Activated B cell treated with CpG ODN at 0.5 μM for 24 hours (primary cell): ENCODE data around the gene ARHGEF19. TPM values are rescaled to one million over a fixed set of nuclear protein-coding genes. Genes with fewer than 3 reads are reported as not detected.

ENCODE experiments used
- ATAC-seq: fragments of 200-7000 bp; cut with Tn5 transposase; one replicate; pipeline ENCODE4 v1.10.0; 2021; ENCODE audit warnings: low read depth, mild to moderate bottlenecking, moderate library complexity
- CTCF ChIA-PET: fragments of 350-600 bp; sonication (Branson Sonifier 250); formaldehyde crosslinking; loops from one replicate; lab custom pipeline; 2021; ENCODE audit warnings: antibody characterized with exemption; lab: Charles Lee
- POLR2A ChIA-PET: fragments of 350-600 bp; sonication (Branson Sonifier 250); formaldehyde crosslinking; loops from one replicate; lab custom pipeline; 2021; ENCODE audit warnings: antibody characterized with exemption; lab: Charles Lee
- DNase-seq: peaks from one replicate; pipeline ENCODE4 v3.0.0; 2022
- H3K27ac Mint-ChIP-seq: one replicate; pipeline ENCODE4 v1.8.0; 2020; ENCODE audit warnings: mixed read lengths
- H3K27me3 Mint-ChIP-seq: one replicate; pipeline ENCODE4 v1.8.0; 2021; ENCODE audit warnings: mixed read lengths
- H3K36me3 Mint-ChIP-seq: one replicate; pipeline ENCODE4 v1.8.0; 2021; ENCODE audit warnings: low read depth, mixed read lengths
- H3K4me1 Mint-ChIP-seq: one replicate; pipeline ENCODE4 v1.8.0; 2021; ENCODE audit warnings: mixed read lengths
- H3K4me3 Mint-ChIP-seq: one replicate; pipeline ENCODE4 v1.8.0; 2020; ENCODE audit warnings: mild to moderate bottlenecking, mixed read lengths
- H3K9me3 Mint-ChIP-seq: one replicate; pipeline ENCODE4 v1.8.0; 2020; ENCODE audit warnings: mixed read lengths
- CTCF ChIP-seq: fragments of 200-600 bp; IDR thresholded peaks from one replicate; pipeline ENCODE4 v1.8.0; 2022; ENCODE audit warnings: antibody characterized with exemption, mild to moderate bottlenecking
- intact Hi-C: fragments of 100-400 bp; cut with micrococcal nuclease; formaldehyde crosslinking; loops from one replicate; pipeline ENCODE4 v1.15.1; 2024
- total RNA-seq: library from RNA; stranded (reverse); gene quantifications from 2 replicates; pipeline ENCODE4 v1.2.3, GENCODE V29; 2022

Gene ARHGEF19
- total RNA-seq, 1 donor from 2014 or later, result 7.7 TPM

DNA sequence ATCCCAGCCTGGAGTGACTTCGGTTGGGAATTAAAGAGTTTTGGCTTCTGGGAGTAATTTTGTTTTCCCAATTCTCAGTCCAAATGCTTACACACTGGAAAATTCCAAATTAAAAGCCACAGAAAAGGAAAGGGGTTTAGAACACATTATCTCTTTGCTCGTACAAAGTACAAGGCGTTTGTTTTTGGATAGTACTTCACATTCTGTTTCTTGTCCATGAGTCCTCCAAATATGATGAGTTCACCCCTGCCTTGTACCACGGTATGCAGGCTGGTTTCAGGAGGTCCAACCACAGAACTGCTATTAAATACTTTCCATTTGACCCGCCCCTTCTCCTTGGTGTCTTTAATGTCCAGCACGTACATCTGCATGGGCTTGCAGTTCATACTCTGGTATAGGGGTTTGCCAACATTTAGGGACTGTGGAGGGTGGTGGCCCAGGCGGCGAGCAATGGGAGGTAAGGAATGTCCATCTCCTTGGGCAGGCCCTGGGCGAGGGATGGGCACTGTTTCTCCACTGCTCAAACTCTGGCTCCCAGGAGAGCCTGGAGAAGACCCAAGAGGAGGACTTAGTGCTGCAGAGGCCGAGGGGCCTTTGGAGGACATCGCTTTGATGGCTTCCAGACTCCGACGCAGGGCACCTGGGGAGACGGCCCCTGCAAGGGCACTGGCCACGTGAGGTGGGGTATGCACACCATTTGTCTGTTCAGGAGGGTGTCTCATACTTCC lies 38.2 kb upstream of the ARHGEF19 start:
- ChIA-PET POLR2A (no interaction called here), CTCF (no interaction called here)
- DNase-seq (no peak), ATAC-seq (no peak)
- no peak for TF ChIP-seq CTCF
- intact Hi-C loops, result no loop called here
- Mint-ChIP-seq H3K36me3 (peaks cover 69% of the 10 kb centered on the region), H3K27ac (no peak overlapping the region), H3K4me3 (no peak overlapping the region), H3K4me1 (peaks cover 21% of the 10 kb centered on the region), H3K9me3 (no peaks in the 10 kb centered on the region), H3K27me3 (no peaks in the 10 kb centered on the region)

DNA sequence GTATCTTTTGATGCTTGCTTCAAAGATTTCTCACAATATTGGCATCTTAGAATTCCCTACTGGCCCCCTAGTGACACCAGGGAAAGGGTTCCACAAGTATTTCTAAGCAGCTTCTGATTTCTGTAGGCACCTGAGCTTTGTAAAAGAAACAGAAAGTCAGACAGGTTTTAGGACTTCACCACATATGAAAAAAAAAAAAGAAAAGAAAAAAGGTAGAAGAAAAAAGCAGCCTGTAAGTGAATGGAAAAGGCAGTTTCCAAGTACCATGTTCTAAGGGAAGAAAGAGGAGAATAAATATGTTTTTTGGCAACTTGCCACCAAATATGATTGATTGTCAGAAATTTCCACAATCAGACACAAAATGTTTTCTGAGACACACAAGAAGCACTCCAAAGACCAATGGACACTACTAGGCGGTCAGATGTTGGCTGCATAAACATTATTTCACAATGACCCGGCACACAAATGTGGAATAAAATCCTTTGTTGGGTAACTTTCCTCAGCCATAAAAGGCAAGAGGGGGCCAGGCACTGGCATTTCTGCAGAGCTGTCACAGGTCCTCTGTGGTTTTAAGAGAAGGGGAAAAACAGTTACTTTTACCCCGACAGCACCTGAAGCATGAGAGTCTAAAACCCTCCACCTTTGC lies 37.3 kb upstream of the ARHGEF19 start:
- H3K27ac Mint-ChIP-seq, result peak overlapping the region; percentile 61
- no peak for ATAC-seq
- H3K4me3 Mint-ChIP-seq, result no peak overlapping the region
- CTCF ChIA-PET, result interaction anchor here (3.0 kb wide), 1 partner anchor 171 kb away, joined by 11 read pairs; no protein-coding TSS in a partner anchor
- no peak for TF ChIP-seq CTCF
- intact Hi-C loops, result no loop called here
- POLR2A ChIA-PET, result interaction anchor here (0.9 to 1.0 kb wide), 2 partner anchors 12 to 114 kb away, joined by 3 to 5 read pairs; no protein-coding TSS in a partner anchor
- no peak for DNase-seq
- H3K9me3 Mint-ChIP-seq, result no peaks in the 10 kb centered on the region
- peaks cover 59% of the 10 kb centered on the region for H3K36me3 Mint-ChIP-seq
- H3K4me1 Mint-ChIP-seq, result peaks cover 21% of the 10 kb centered on the region
- H3K27me3 Mint-ChIP-seq, result no peaks in the 10 kb centered on the region

DNA sequence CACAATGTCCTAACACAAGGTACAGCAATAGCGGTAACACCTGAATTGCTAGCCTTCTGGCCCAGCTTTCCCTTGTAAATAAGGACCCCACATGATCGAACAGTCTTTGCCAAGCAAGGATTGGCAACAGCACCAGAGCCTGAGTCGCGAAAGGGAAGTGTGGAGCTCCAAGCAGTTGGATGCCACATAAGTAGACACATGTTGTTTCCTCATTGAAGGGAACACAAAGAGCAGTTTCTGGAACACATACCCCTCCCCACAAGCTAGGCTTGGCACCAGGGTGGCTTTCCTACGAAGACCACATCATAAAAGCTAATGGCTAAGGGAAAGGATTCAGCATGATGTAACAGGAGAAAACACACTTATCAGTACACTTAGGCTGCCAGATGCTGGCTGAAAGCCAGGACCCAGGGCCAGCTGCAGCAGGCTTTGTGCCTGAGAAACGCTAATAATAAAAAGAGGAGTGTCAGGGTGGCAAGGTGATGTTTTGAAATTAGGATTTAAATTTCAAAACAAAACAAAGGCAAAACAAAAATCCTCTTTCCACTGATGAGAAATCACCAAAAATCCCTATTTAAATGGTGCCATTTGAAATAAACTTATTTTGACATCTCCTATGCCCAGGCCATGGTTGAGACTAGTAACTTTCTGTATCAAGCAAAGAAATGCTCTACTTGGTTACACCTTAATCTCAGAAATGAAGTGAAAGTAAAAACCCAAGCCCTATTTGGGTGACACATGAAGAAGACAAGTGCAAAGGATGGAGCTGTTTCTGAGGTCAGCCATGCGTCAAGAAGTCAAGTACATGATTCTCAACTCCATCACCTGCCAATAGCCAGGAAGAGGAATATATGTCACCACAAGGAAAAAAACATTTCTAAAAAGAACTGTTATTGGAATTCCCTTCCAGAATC lies 36.4 kb upstream of the ARHGEF19 start:
- intact Hi-C loops, result no loop called here
- peaks cover 25% of the 10 kb centered on the region for H3K4me1 Mint-ChIP-seq
- no peaks in the 10 kb centered on the region for H3K9me3 Mint-ChIP-seq
- peaks cover 51% of the 10 kb centered on the region for H3K36me3 Mint-ChIP-seq
- peak overlapping the region; percentile 66 for H3K27ac Mint-ChIP-seq
- POLR2A ChIA-PET, result interaction anchor here (0.7 to 1.0 kb wide), 3 partner anchors 11 to 119 kb away, joined by 3 to 5 read pairs (median 3); no protein-coding TSS in a partner anchor
- no peaks in the 10 kb centered on the region for H3K27me3 Mint-ChIP-seq
- ATAC-seq, result peak; percentile 64
- TF ChIP-seq CTCF, result no peak
- H3K4me3 Mint-ChIP-seq, result no peak overlapping the region
- no peak for DNase-seq
- CTCF ChIA-PET, result interaction anchor here (3.0 kb wide), 1 partner anchor 170 kb away, joined by 11 read pairs; no protein-coding TSS in a partner anchor

DNA sequence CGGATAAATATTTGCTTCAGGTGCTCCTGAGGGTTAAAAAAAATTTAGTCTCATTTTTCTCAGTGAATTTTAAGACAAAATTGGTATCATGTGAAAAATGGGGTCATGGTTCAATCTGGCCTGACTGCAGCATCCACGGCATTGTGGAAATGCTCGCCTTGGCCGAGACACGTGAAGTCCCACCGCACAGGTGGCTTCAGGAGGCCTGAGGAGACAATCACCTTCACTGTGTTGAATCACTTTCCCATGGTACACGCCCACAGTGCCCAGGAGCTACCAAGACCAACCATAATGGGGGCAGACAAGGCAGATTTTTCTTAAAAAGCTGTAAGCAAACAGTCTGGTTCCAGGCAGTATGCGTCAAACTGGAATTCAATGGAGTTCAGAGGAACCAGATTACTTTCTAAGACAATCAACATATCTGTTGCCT lies 35.6 kb upstream of the ARHGEF19 start:
- no peak for TF ChIP-seq CTCF
- H3K36me3 Mint-ChIP-seq, result peaks cover 42% of the 10 kb centered on the region
- intact Hi-C loops, result no loop called here
- DNase-seq (no peak), ATAC-seq (no peak)
- ChIA-PET POLR2A (interaction anchor here (0.7 kb wide), 1 partner anchor 120 kb away, joined by 3 read pairs; no protein-coding TSS in a partner anchor), CTCF (interaction anchor here (1.0 to 3.0 kb wide), 2 partner anchors 166 to 169 kb away, joined by 3 to 11 read pairs; no protein-coding TSS in a partner anchor)
- H3K9me3 Mint-ChIP-seq, result no peaks in the 10 kb centered on the region
- H3K4me3 Mint-ChIP-seq, result no peak overlapping the region
- no peaks in the 10 kb centered on the region for H3K27me3 Mint-ChIP-seq
- H3K4me1 Mint-ChIP-seq, result peaks cover 25% of the 10 kb centered on the region
- no peak overlapping the region for H3K27ac Mint-ChIP-seq
